Measurements from ENCODE around the gene CAMK2B.

The CAMK2B gene

GRCh38 chr7:44229546-44230105, 95.8 kb downstream of the CAMK2B start:
- H3K4me3 ChIP-seq (replicated peaks in 1 of 2; ENCODE audit: low read depth in 2 of 2, low read length in 2 of 2), result no peak overlapping the region
- no peak for TF ChIP-seq CTCF (IDR thresholded peaks at IDR 0.05; ENCODE audit: low read depth, low read length)
- no peak for DNase-seq (ENCODE audit: low read depth in 2 of 2)

- TF ChIP-seq CTCF (IDR thresholded peaks at IDR 0.05; ENCODE audit: low read depth, low read length), result no peak
- no peak for DNase-seq (ENCODE audit: low read depth in 2 of 2)
- H3K4me3 ChIP-seq (replicated peaks in 1 of 2; ENCODE audit: low read depth in 2 of 2, low read length in 2 of 2), result no peak overlapping the region
Measured at GRCh38 chr7:44228571-44229350, 96.6 kb downstream of the CAMK2B start.

GRCh38 chr7:44227911-44228310, 97.5 kb downstream of the CAMK2B start:
- no peak for DNase-seq (ENCODE audit: low read depth in 2 of 2)
- TF ChIP-seq CTCF (IDR thresholded peaks at IDR 0.05; ENCODE audit: low read depth, low read length), result no peak
- H3K4me3 ChIP-seq (replicated peaks in 1 of 2; ENCODE audit: low read depth in 2 of 2, low read length in 2 of 2), result no peak overlapping the region

GRCh38 chr7:44226396-44226753, 99.0 kb downstream of the CAMK2B start:
- no peak for TF ChIP-seq CTCF (IDR thresholded peaks at IDR 0.05; ENCODE audit: low read depth, low read length)
- H3K4me3 ChIP-seq (replicated peaks in 1 of 2; ENCODE audit: low read depth in 2 of 2, low read length in 2 of 2), result no peak overlapping the region
- DNase-seq (ENCODE audit: low read depth in 2 of 2), result no peak

GRCh38 chr7:44225566-44226395, 99.6 kb downstream of the CAMK2B start:
- DNase-seq (ENCODE audit: low read depth in 2 of 2), result no peak
- H3K4me3 ChIP-seq (replicated peaks in 1 of 2; ENCODE audit: low read depth in 2 of 2, low read length in 2 of 2), result no peak overlapping the region
- no peak for TF ChIP-seq CTCF (IDR thresholded peaks at IDR 0.05; ENCODE audit: low read depth, low read length)

- DNase-seq (ENCODE audit: low read depth in 2 of 2), result no peak
- no peak for TF ChIP-seq CTCF (IDR thresholded peaks at IDR 0.05; ENCODE audit: low read depth, low read length)
Measured at GRCh38 chr7:44224974-44225565, 100.3 kb downstream of the CAMK2B start.

More at GRCh38 chr7:44224974-44225565, 100.3 kb downstream of the CAMK2B start:
- H3K4me3 ChIP-seq (replicated peaks in 1 of 2; ENCODE audit: low read depth in 2 of 2, low read length in 2 of 2), result no peak overlapping the region
